Calu3 (cell line): ENCODE results near the gene CDC42BPB. TPM values are rescaled to one million over a fixed set of nuclear protein-coding genes. Genes with fewer than 3 reads are reported as not detected.
A peak's percentile ranks its signal among the peaks of the same experiment; 100 is the strongest.

ENCODE experiments used
- BruUV-seq: library from RNA; stranded (reverse); fragments of 400-500 nt; replicated peaks from 2 replicates; lab custom pipeline; 2021; lab: Mats Ljungman, UMichigan
- CTCF ChIA-PET: fragments of 300-600 bp; sonication (Branson Sonifier 250); formaldehyde crosslinking; loops from one replicate; lab custom pipeline; 2022; ENCODE audit warnings: antibody characterized with exemption; lab: Charles Lee
- DNase-seq: peaks from one replicate; pipeline ENCODE4 v3.0.0; 2022
- H3K27ac Mint-ChIP-seq: one replicate; pipeline ENCODE4 v1.8.0; 2022; ENCODE audit warnings: mixed read lengths; ENCODE audit not compliant: unreplicated experiment
- H3K27me3 Mint-ChIP-seq: one replicate; pipeline ENCODE4 v1.8.0; 2022; ENCODE audit warnings: mixed read lengths; ENCODE audit not compliant: unreplicated experiment
- H3K36me3 Mint-ChIP-seq: one replicate; pipeline ENCODE4 v1.8.0; 2022; ENCODE audit warnings: mild to moderate bottlenecking, moderate library complexity, mixed read lengths; ENCODE audit not compliant: insufficient read depth, unreplicated experiment
- H3K4me1 Mint-ChIP-seq: one replicate; pipeline ENCODE4 v1.8.0; 2022; ENCODE audit warnings: mild to moderate bottlenecking, low read depth, mixed read lengths; ENCODE audit not compliant: unreplicated experiment
- H3K4me3 Mint-ChIP-seq: one replicate; pipeline ENCODE4 v1.8.0; 2022; ENCODE audit warnings: mild to moderate bottlenecking, low read depth, moderate library complexity, mixed read lengths; ENCODE audit not compliant: unreplicated experiment
- H3K9me3 Mint-ChIP-seq: one replicate; pipeline ENCODE4 v1.8.0; 2022; ENCODE audit warnings: low read depth, mixed read lengths; ENCODE audit not compliant: unreplicated experiment
- CTCF ChIP-seq: fragments of 200-600 bp; IDR thresholded peaks from one replicate; pipeline ENCODE4 v1.8.0; 2022; ENCODE audit warnings: antibody characterized with exemption; ENCODE audit not compliant: unreplicated experiment
- intact Hi-C: fragments of 100-400 bp; cut with micrococcal nuclease; formaldehyde crosslinking; loops from one replicate; pipeline ENCODE4 v1.10.0; 2022; ENCODE audit not compliant: unreplicated experiment
- total RNA-seq: library from RNA; stranded (reverse); gene quantifications from 2 replicates; pipeline ENCODE4 v1.2.3, GENCODE V29; 2022

The CDC42BPB gene
- total RNA-seq, 1 experiment from 2014 or later, result 98.7 TPM

DNA sequence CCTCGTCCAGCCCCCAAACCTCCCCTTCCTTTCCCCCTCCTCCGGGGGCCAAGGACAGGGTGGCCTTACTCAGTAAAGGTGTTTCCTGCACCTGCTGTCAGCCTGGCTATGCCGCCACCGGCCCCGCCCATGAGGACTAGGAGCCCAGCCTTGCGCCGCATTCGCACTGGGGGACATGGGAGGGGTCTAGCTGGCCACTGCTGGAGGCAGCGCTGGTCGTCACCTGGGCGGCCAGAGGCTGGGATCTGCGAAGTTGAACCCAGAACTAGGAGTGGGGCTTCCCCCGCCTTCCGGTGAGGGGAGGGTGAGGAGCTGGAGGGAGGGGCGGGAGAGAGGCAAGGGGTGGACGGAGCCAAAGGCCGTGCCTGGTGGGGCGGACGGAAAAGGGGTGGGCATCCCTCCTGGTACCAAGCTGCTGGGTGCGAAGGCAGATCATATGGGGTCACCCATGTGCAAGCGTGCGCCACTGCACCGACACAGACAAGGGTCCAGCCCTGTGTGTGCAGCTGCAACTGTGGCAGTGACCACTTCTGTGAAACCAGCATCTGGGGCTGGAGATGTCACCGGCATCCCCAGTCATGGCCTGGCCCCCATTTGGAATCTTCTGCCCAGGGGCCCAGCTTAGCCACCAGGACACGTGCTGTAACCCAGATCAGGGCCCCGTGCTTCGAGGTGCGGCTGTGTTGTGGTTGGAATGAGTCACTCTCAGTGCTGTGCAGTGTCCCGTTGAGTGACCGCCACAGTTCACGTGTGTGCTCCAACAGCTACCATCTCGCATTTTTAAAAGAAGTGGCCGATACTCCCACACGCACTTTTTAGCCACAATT, 126.4 kb downstream of the CDC42BPB start:
- BruUV-seq, result TSS peak; percentile 27
- Mint-ChIP-seq H3K27ac (no peak overlapping the region), H3K4me3 (no peak overlapping the region), H3K36me3 (peaks cover 70% of the 10 kb centered on the region), H3K9me3 (no peaks in the 10 kb centered on the region), H3K4me1 (peaks cover 9% of the 10 kb centered on the region), H3K27me3 (no peaks in the 10 kb centered on the region)
- no peak for TF ChIP-seq CTCF
- CTCF ChIA-PET, result interaction anchor here (0.6 to 1.1 kb wide), 2 partner anchors 16 to 236 kb away, joined by 3 read pairs; no protein-coding TSS in a partner anchor
- intact Hi-C loops, result no loop called here
- DNase-seq, result peak; percentile 18

DNA sequence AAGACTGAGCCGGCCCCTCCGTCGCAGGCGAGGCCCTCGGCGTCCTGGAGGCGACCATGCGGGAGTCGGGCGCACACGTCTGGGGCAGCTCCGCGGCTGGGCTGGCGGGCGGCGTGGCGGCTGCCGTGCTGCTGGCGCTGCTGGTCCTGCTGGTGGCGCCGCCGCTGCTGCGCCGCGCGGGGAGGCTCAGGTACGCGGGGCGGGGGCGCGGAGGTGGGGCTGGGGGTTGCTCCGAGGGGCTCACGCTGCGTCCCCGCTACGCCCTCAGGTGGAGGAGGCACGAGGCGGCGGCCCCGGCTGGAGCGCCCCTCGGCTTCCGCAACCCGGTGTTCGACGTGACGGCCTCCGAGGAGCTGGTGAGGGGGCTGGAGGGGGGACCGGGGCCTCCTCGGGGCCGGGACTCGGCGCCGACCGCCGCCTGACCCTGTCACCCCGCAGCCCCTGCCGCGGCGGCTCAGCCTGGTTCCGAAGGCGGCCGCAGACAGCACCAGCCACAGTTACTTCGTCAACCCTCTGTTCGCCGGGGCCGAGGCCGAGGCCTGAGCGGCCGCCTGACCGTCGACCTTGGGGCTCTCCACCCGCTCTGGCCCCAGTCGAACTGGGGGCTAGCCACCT, 127.1 kb downstream of the CDC42BPB start:
- Mint-ChIP-seq H3K9me3 (no peaks in the 10 kb centered on the region), H3K27ac (no peak overlapping the region), H3K27me3 (no peaks in the 10 kb centered on the region), H3K4me3 (peak overlapping the region; percentile 54), H3K36me3 (peaks cover 75% of the 10 kb centered on the region), H3K4me1 (peaks cover 9% of the 10 kb centered on the region)
- DNase-seq, result no peak
- no TSS peak for BruUV-seq
- intact Hi-C loops, result no loop called here
- CTCF ChIA-PET, result interaction anchor here (0.6 kb wide), 1 partner anchor 17 kb away, joined by 3 read pairs; no protein-coding TSS in a partner anchor
- no peak for TF ChIP-seq CTCF

GRCh38 chr14:102929241-102930137, 127.9 kb downstream of the CDC42BPB start:
- H3K4me3 Mint-ChIP-seq, result peak overlapping the region; percentile 54
- no peak for TF ChIP-seq CTCF
- CTCF ChIA-PET, result no interaction called here
- no peak for DNase-seq
- no TSS peak for BruUV-seq
- no peaks in the 10 kb centered on the region for H3K9me3 Mint-ChIP-seq
- H3K4me1 Mint-ChIP-seq, result peaks cover 9% of the 10 kb centered on the region
- intact Hi-C loops, result loop anchor here (10.0 kb wide), 2 partner anchors 155 to 235 kb away; partner anchors contain the start of gene TRAF3
- H3K36me3 Mint-ChIP-seq, result peaks cover 69% of the 10 kb centered on the region
- no peak overlapping the region for H3K27ac Mint-ChIP-seq
- no peaks in the 10 kb centered on the region for H3K27me3 Mint-ChIP-seq
